ENCODE results near the gene PTPRG. TPM values are rescaled to one million over a fixed set of nuclear protein-coding genes. Genes with fewer than 3 reads are reported as not detected.
A peak's percentile ranks its signal among the peaks of the same experiment; 100 is the strongest.

The PTPRG gene
- total RNA-seq, 1 donor: 148 TPM

GRCh38 chr3:61730577-61731231 lies 169.3 kb downstream of the PTPRG start:
- peaks cover 32% of the 10 kb centered on the region for H3K79me2 ChIP-seq (ENCODE audit: insufficient read depth, low read length)
- DNase-seq (ENCODE audit: insufficient read length, low spot score, missing footprints): peak; percentile 29

GRCh38 chr3:61733000-61733399 lies 171.6 kb downstream of the PTPRG start:
- no peak overlapping the region for H3K27ac ChIP-seq (ENCODE audit: low read depth, low read length)
- no peaks in the 10 kb centered on the region for H3K4me1 ChIP-seq (ENCODE audit: insufficient read depth, low read length)
- H3K36me3 ChIP-seq (ENCODE audit: insufficient read depth, low read length): no peaks in the 10 kb centered on the region
- no peak overlapping the region for H2AFZ ChIP-seq (ENCODE audit: low read length)
- H3K9me3 ChIP-seq (ENCODE audit: low read depth, low read length): no peaks in the 10 kb centered on the region
- DNase-seq (ENCODE audit: insufficient read length, low spot score, missing footprints): no peak
- H3K79me2 ChIP-seq (ENCODE audit: insufficient read depth, low read length): peaks cover 29% of the 10 kb centered on the region
- H3K4me2 ChIP-seq (ENCODE audit: insufficient read depth, low read length): no peak overlapping the region
- H3K27me3 ChIP-seq (ENCODE audit: insufficient read depth, low read length): no peaks in the 10 kb centered on the region
- TF ChIP-seq CTCF (IDR thresholded peaks at IDR 0.05; ENCODE audit: extremely low read depth, low read depth, low read length): no peak
- H4K20me1 ChIP-seq (ENCODE audit: insufficient read depth, low read length): peaks cover 7% of the 10 kb centered on the region
- H3K4me3 ChIP-seq (ENCODE audit: insufficient read depth, low read length): no peak overlapping the region

More at GRCh38 chr3:61730577-61731231, 169.3 kb downstream of the PTPRG start:
- Histone ChIP-seq H3K4me3 (ENCODE audit: insufficient read depth, low read length) (no peak overlapping the region), H3K36me3 (ENCODE audit: insufficient read depth, low read length) (no peaks in the 10 kb centered on the region), H3K9me3 (ENCODE audit: low read depth, low read length) (no peaks in the 10 kb centered on the region), H3K4me2 (ENCODE audit: insufficient read depth, low read length) (no peak overlapping the region), H3K27me3 (ENCODE audit: insufficient read depth, low read length) (no peaks in the 10 kb centered on the region), H2AFZ (ENCODE audit: low read length) (no peak overlapping the region), H3K4me1 (ENCODE audit: insufficient read depth, low read length) (no peaks in the 10 kb centered on the region), H4K20me1 (ENCODE audit: insufficient read depth, low read length) (peaks cover 7% of the 10 kb centered on the region), H3K27ac (ENCODE audit: low read depth, low read length) (no peak overlapping the region)
- no peak for TF ChIP-seq CTCF (IDR thresholded peaks at IDR 0.05; ENCODE audit: extremely low read depth, low read depth, low read length)

- no peak for DNase-seq (ENCODE audit: insufficient read length, low spot score, missing footprints)
- peaks cover 7% of the 10 kb centered on the region for H4K20me1 ChIP-seq (ENCODE audit: insufficient read depth, low read length)
These were observed 172.5 kb downstream of the PTPRG start for GRCh38 chr3:61733876-61734275.

More at GRCh38 chr3:61733876-61734275, 172.5 kb downstream of the PTPRG start:
- no peaks in the 10 kb centered on the region for H3K27me3 ChIP-seq (ENCODE audit: insufficient read depth, low read length)
- no peaks in the 10 kb centered on the region for H3K9me3 ChIP-seq (ENCODE audit: low read depth, low read length)
- peaks cover 26% of the 10 kb centered on the region for H3K79me2 ChIP-seq (ENCODE audit: insufficient read depth, low read length)
- no peak overlapping the region for H3K4me3 ChIP-seq (ENCODE audit: insufficient read depth, low read length)
- TF ChIP-seq CTCF (IDR thresholded peaks at IDR 0.05; ENCODE audit: extremely low read depth, low read depth, low read length): no peak
- no peak overlapping the region for H2AFZ ChIP-seq (ENCODE audit: low read length)
- no peaks in the 10 kb centered on the region for H3K4me1 ChIP-seq (ENCODE audit: insufficient read depth, low read length)
- no peaks in the 10 kb centered on the region for H3K36me3 ChIP-seq (ENCODE audit: insufficient read depth, low read length)
- no peak overlapping the region for H3K27ac ChIP-seq (ENCODE audit: low read depth, low read length)
- H3K4me2 ChIP-seq (ENCODE audit: insufficient read depth, low read length): no peak overlapping the region

Data from osteoblast (primary cell).